ENCODE results near the gene ISG20.

ISG20 gene

GRCh38 chr15:88624971-88625490 is 13.8 kb upstream of the ISG20 start:
- TF ChIP-seq, protein P1, sequence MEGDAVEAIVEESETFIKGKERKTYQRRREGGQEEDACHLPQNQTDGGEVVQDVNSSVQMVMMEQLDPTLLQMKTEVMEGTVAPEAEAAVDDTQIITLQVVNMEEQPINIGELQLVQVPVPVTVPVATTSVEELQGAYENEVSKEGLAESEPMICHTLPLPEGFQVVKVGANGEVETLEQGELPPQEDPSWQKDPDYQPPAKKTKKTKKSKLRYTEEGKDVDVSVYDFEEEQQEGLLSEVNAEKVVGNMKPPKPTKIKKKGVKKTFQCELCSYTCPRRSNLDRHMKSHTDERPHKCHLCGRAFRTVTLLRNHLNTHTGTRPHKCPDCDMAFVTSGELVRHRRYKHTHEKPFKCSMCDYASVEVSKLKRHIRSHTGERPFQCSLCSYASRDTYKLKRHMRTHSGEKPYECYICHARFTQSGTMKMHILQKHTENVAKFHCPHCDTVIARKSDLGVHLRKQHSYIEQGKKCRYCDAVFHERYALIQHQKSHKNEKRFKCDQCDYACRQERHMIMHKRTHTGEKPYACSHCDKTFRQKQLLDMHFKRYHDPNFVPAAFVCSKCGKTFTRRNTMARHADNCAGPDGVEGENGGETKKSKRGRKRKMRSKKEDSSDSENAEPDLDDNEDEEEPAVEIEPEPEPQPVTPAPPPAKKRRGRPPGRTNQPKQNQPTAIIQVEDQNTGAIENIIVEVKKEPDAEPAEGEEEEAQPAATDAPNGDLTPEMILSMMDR (IDR thresholded peaks at IDR 0.05; ENCODE audit: low read depth, low read length), result no peak
- Histone ChIP-seq H3K36me3 (peaks cover 86% of the 10 kb centered on the region), H3K9me3 (ENCODE audit: severe bottlenecking) (no peaks in the 10 kb centered on the region), H3K27ac (no peak overlapping the region), H3K27me3 (ENCODE audit: insufficient read depth, low read depth, severe bottlenecking) (no peaks in the 10 kb centered on the region), H3K4me3 (ENCODE audit: low read depth, low read length) (no peak overlapping the region)
- no peak for DNase-seq

- no peak overlapping the region for H3K27ac ChIP-seq
- peaks cover 96% of the 10 kb centered on the region for H3K36me3 ChIP-seq
- no peaks in the 10 kb centered on the region for H3K9me3 ChIP-seq (ENCODE audit: severe bottlenecking)
- H3K4me3 ChIP-seq (ENCODE audit: low read depth, low read length), result no peak overlapping the region
- no peaks in the 10 kb centered on the region for H3K27me3 ChIP-seq (ENCODE audit: insufficient read depth, low read depth, severe bottlenecking)
- TF ChIP-seq, protein P1 (IDR thresholded peaks at IDR 0.05; ENCODE audit: low read depth, low read length), result no peak
- no peak for DNase-seq
Measured at GRCh38 chr15:88625943-88626741, 12.7 kb upstream of the ISG20 start.

DNA sequence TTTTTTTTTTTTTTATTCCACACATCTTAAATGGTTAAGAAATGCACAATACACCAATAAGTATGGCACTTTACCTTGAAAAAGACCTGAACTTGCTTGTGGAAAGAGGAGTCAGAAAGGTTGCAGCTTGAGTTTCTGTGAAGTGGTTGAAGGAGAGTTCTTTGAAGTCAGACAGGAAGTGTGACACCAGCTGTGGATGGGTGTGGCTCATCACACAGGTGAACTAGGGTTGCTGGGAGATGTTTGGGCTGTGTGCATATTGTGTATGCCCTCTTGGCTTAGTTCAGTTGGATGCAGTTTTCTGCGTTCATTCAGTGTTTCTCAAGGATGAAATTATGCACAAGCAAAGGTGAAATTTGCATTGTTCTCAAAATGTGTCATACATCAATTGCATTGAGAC is 11.4 kb upstream of the ISG20 start:
- peaks cover 97% of the 10 kb centered on the region for H3K36me3 ChIP-seq
- H3K9me3 ChIP-seq (ENCODE audit: severe bottlenecking), result no peaks in the 10 kb centered on the region
- H3K27me3 ChIP-seq (ENCODE audit: insufficient read depth, low read depth, severe bottlenecking), result no peaks in the 10 kb centered on the region
- no peak for DNase-seq
- TF ChIP-seq, protein P1 (IDR thresholded peaks at IDR 0.05; ENCODE audit: low read depth, low read length), result no peak
- no peak overlapping the region for H3K4me3 ChIP-seq (ENCODE audit: low read depth, low read length)
- H3K27ac ChIP-seq, result no peak overlapping the region

DNA sequence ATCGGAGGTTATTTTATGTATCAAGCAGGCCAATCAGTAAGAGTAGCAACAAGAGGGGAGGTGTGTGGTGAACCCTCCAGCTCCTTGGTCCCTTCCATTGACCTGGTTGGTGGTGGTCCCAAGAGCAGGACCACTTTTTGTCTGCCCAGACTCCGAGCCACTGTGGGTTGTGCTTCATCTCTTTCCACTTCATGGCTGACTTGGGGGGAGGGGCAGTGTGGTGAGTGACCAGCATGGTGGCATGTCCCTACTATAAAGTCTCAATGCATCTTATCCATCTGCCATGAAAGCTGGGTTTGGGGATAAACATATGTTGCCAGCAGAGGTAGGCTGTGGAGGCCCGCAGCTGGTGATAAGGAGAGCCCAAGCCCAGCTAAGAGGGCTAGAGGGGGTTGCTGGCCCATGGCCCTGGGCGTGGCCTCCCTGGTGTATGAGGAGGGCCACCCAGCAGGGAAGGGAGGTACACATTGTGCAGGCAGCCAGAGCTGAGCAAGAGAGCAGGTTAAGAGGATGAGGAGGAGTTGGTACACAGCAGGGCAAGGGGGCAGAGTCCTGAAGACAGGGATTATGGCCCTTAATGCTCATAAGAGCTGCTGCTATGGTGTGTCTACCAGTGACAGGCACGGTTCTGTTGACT is 10.7 kb upstream of the ISG20 start:
- Histone ChIP-seq H3K4me3 (ENCODE audit: low read depth, low read length) (no peak overlapping the region), H3K9me3 (ENCODE audit: severe bottlenecking) (no peaks in the 10 kb centered on the region), H3K27ac (no peak overlapping the region), H3K27me3 (ENCODE audit: insufficient read depth, low read depth, severe bottlenecking) (no peaks in the 10 kb centered on the region), H3K36me3 (peaks cover 98% of the 10 kb centered on the region)
- no peak for DNase-seq
- TF ChIP-seq, protein P1 (IDR thresholded peaks at IDR 0.05; ENCODE audit: low read depth, low read length), result no peak

DNA sequence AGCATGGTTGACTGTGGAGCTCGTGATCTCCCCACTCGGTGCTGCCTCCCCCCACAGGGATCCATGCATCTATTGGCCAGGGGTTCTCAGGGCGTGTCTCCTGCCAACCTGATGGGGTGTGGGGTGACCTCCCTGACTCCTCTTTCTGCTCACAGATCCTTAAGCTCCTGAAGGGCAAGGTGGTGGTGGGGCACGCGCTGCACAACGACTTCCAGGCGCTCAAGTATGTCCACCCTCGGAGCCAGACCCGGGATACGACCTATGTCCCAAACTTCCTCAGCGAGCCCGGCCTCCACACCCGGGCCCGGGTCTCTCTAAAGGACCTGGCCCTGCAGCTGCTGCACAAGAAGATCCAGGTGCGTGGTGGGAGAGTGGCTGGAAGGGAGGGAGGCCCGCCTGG is 9.7 kb upstream of the ISG20 start:
- no peak for DNase-seq
- H3K36me3 ChIP-seq, result peaks cover 95% of the 10 kb centered on the region
- TF ChIP-seq, protein P1 (IDR thresholded peaks at IDR 0.05; ENCODE audit: low read depth, low read length), result no peak
- no peak overlapping the region for H3K27ac ChIP-seq
- no peaks in the 10 kb centered on the region for H3K27me3 ChIP-seq (ENCODE audit: insufficient read depth, low read depth, severe bottlenecking)
- H3K9me3 ChIP-seq (ENCODE audit: severe bottlenecking), result no peaks in the 10 kb centered on the region
- no peak overlapping the region for H3K4me3 ChIP-seq (ENCODE audit: low read depth, low read length)

All from WERI-Rb-1 (cell line).